Smooth muscle cell (in vitro differentiated cells): ENCODE data around the gene MAPK8IP2. TPM values are rescaled to one million over a fixed set of nuclear protein-coding genes. Genes with fewer than 3 reads are reported as not detected.
"Not testable (repeated sequence)": the region's sequence is repeated elsewhere in the genome, so short reads cannot be mapped to it uniquely, and the experiment has no call there.

Experiments used
- DNase-seq: peaks from one replicate; lab custom pipeline; 2025; ENCODE audit not compliant: unreplicated experiment; lab: John Stamatoyannopoulos, UW
- H2AFZ ChIP-seq: fragments of 200-600 bp; sonication (generic); 2 replicates; pipeline ENCODE4 v1.6.0; 2016; ENCODE audit warnings: antibody characterized with exemption, low read depth, mild to moderate bottlenecking
- H3F3A ChIP-seq: fragments of 200-600 bp; sonication (generic); 2 replicates; pipeline ENCODE4 v1.6.0; 2017; ENCODE audit warnings: antibody characterized with exemption, low read depth
- H3K27ac ChIP-seq: fragments of 200-600 bp; sonication (generic); 2 replicates; pipeline ENCODE4 v1.5.1; 2016; ENCODE audit warnings: low read depth, mild to moderate bottlenecking
- H3K27me3 ChIP-seq: fragments of 200-600 bp; sonication (generic); 2 replicates; pipeline ENCODE4 v1.6.1; 2016; ENCODE audit warnings: low read depth, mild to moderate bottlenecking
- H3K36me3 ChIP-seq: fragments of 200-600 bp; sonication (generic); 2 replicates; pipeline ENCODE4 v1.5.1; 2016; ENCODE audit warnings: low read depth
- H3K4me1 ChIP-seq: fragments of 200-600 bp; sonication (generic); 2 replicates; pipeline ENCODE4 v1.5.1; 2016; ENCODE audit warnings: low read depth
- H3K4me2 ChIP-seq: fragments of 200-600 bp; sonication (generic); 2 replicates; pipeline ENCODE4 v1.6.0; 2016; ENCODE audit warnings: mild to moderate bottlenecking
- H3K4me3 ChIP-seq: fragments of 200-600 bp; sonication (generic); 2 replicates; pipeline ENCODE4 v1.5.1; 2016; ENCODE audit warnings: mild to moderate bottlenecking
- H3K79me2 ChIP-seq: fragments of 200-600 bp; sonication (generic); 2 replicates; pipeline ENCODE4 v1.6.0; 2016; ENCODE audit warnings: low read depth, mild to moderate bottlenecking
- H3K9ac ChIP-seq: fragments of 200-600 bp; sonication (generic); 2 replicates; pipeline ENCODE4 v1.6.0; 2016; ENCODE audit warnings: low read depth
- H3K9me3 ChIP-seq: fragments of 200-600 bp; sonication (generic); replicated peaks from 2 replicates; pipeline ENCODE4 v1.5.1; 2016; ENCODE audit warnings: low read depth
- H4K20me1 ChIP-seq: fragments of 200-600 bp; sonication (generic); 2 replicates; pipeline ENCODE4 v1.6.0; 2016; ENCODE audit warnings: low read depth
- CTCF ChIP-seq: fragments of 200-600 bp; sonication (generic); IDR thresholded peaks from 2 replicates; pipeline ENCODE4 v1.5.1; 2017; ENCODE audit warnings: borderline replicate concordance, mild to moderate bottlenecking, antibody characterized with exemption; ENCODE audit not compliant: insufficient read depth, poor library complexity, severe bottlenecking
- whole genome bisulfite sequencing: methylation state at CpG from one replicate; pipeline ENCODE4 v1.1.7; 2016; ENCODE audit warnings: low lambda C conversion rate; 5-methylcytosine and 5-hydroxymethylcytosine counted together
- polyA plus RNA-seq: library from polyadenylated mRNA; unstranded; fragments of >200 nt; fragmentation: Nextera tagmentation; extraction: Ambion mirVana; gene quantifications from 2 replicates; pipeline ENCODE4 v1.2.1, GENCODE V29; 2016
- total RNA-seq: library from RNA; depleted of rRNA; stranded (reverse); fragments of >200 nt; gene quantifications from 2 replicates; pipeline ENCODE4 v1.2.3, GENCODE V29; 2014

Gene MAPK8IP2
- total and polyA plus RNA-seq, 2 experiments from 2014 or later: 0.63 to 1.2 TPM

- DNase-seq: no peak
- H3K27me3 ChIP-seq: no peaks in the 10 kb centered on the region
- TF ChIP-seq CTCF: no peak
- 57% methylated on average over 22 of the region's 23 CpGs for WGBS
- H3F3A ChIP-seq: no peaks in the 10 kb centered on the region
- no peaks in the 10 kb centered on the region for H4K20me1 ChIP-seq
- H2AFZ ChIP-seq: peak overlapping the region; percentile 51
- peak overlapping the region; percentile 70 for H3K27ac ChIP-seq
- no peaks in the 10 kb centered on the region for H3K9me3 ChIP-seq
- H3K9ac ChIP-seq: peak overlapping the region; percentile 70
- H3K4me2 ChIP-seq: peak overlapping the region; percentile 45
- peaks cover 4% of the 10 kb centered on the region for H3K4me1 ChIP-seq
- no peaks in the 10 kb centered on the region for H3K79me2 ChIP-seq
- no peaks in the 10 kb centered on the region for H3K36me3 ChIP-seq
- H3K4me3 ChIP-seq: no peak overlapping the region
These were observed 55.8 kb downstream of the MAPK8IP2 start for GRCh38 chr22:50656122-50657070.

- 93% methylated on average over 4 of the region's 4 CpGs for WGBS
- no peak for DNase-seq
- no peak for TF ChIP-seq CTCF
These were observed 57.3 kb downstream of the MAPK8IP2 start for GRCh38 chr22:50657925-50658324.

GRCh38 chr22:50659711-50660110, 59.1 kb downstream of the MAPK8IP2 start:
- not testable (repeated sequence) for H4K20me1 ChIP-seq, H2AFZ ChIP-seq, H3K4me3 ChIP-seq, H3K79me2 ChIP-seq, DNase-seq, H3K36me3 ChIP-seq, H3K27me3 ChIP-seq, H3K4me1 ChIP-seq, H3F3A ChIP-seq, H3K9ac ChIP-seq, H3K27ac ChIP-seq, H3K4me2 ChIP-seq, H3K9me3 ChIP-seq
- WGBS: 86% methylated on average over 7 of the region's 7 CpGs

More at GRCh38 chr22:50657925-50658324, 57.3 kb downstream of the MAPK8IP2 start:
- no peak overlapping the region for H3K9ac ChIP-seq
- H3K4me2 ChIP-seq: no peak overlapping the region
- H3F3A ChIP-seq: no peaks in the 10 kb centered on the region
- H4K20me1 ChIP-seq: no peaks in the 10 kb centered on the region
- H3K4me3 ChIP-seq: no peak overlapping the region
- peaks cover 4% of the 10 kb centered on the region for H3K4me1 ChIP-seq
- no peak overlapping the region for H3K27ac ChIP-seq
- H3K27me3 ChIP-seq: no peaks in the 10 kb centered on the region
- no peaks in the 10 kb centered on the region for H3K9me3 ChIP-seq
- no peak overlapping the region for H2AFZ ChIP-seq
- H3K79me2 ChIP-seq: no peaks in the 10 kb centered on the region
- no peaks in the 10 kb centered on the region for H3K36me3 ChIP-seq

GRCh38 chr22:50660306-50660705, 59.7 kb downstream of the MAPK8IP2 start:
- H3K27me3 ChIP-seq: no peaks in the 10 kb centered on the region
- no peak overlapping the region for H2AFZ ChIP-seq
- H3K36me3 ChIP-seq: no peaks in the 10 kb centered on the region
- DNase-seq: no peak
- peaks cover 4% of the 10 kb centered on the region for H3K4me1 ChIP-seq
- no peak overlapping the region for H3K4me3 ChIP-seq
- no peaks in the 10 kb centered on the region for H4K20me1 ChIP-seq
- H3F3A ChIP-seq: no peaks in the 10 kb centered on the region
- TF ChIP-seq CTCF: no peak
- no peaks in the 10 kb centered on the region for H3K79me2 ChIP-seq
- H3K27ac ChIP-seq: no peak overlapping the region
- no peaks in the 10 kb centered on the region for H3K9me3 ChIP-seq
- no peak overlapping the region for H3K9ac ChIP-seq
- no peak overlapping the region for H3K4me2 ChIP-seq

Other genes with a start within 250 kb of the MAPK8IP2 start
- gene SBF1, start 125.8 kb upstream of the MAPK8IP2 start, total RNA-seq: 34.1 and 37.3 TPM in 2 replicates
- gene SBF1, start 125.8 kb upstream of the MAPK8IP2 start, polyA plus RNA-seq: 53.6 and 70.8 TPM in 2 replicates
- 3.0 and 4.1 TPM in 2 replicates for gene ADM2, start 119.2 kb upstream of the MAPK8IP2 start, total RNA-seq
- gene ADM2, start 119.2 kb upstream of the MAPK8IP2 start, polyA plus RNA-seq: 15.8 and 16.9 TPM in 2 replicates
- gene MIOX, start 113.9 kb upstream of the MAPK8IP2 start, total RNA-seq: 2.1 TPM in 1 of 2 replicates, not detected in the other
- 0.49 and 0.54 TPM in 2 replicates for gene MIOX, start 113.9 kb upstream of the MAPK8IP2 start, polyA plus RNA-seq
- gene LMF2, start 93.1 kb upstream of the MAPK8IP2 start, total RNA-seq: 53.5 and 56.3 TPM in 2 replicates
- 117 and 130 TPM in 2 replicates for gene LMF2, start 93.1 kb upstream of the MAPK8IP2 start, polyA plus RNA-seq
- 20.7 and 24.1 TPM in 2 replicates for gene NCAPH2, start 92.6 kb upstream of the MAPK8IP2 start, total RNA-seq
- 42.0 and 45.7 TPM in 2 replicates for gene NCAPH2, start 92.6 kb upstream of the MAPK8IP2 start, polyA plus RNA-seq
- gene SCO2, start 75.2 kb upstream of the MAPK8IP2 start, total RNA-seq: 1.5 and 3.2 TPM in 2 replicates
- gene SCO2, start 75.2 kb upstream of the MAPK8IP2 start, polyA plus RNA-seq: 17.6 and 22.6 TPM in 2 replicates
- 85.8 and 87.4 TPM in 2 replicates for gene TYMP, start 70.8 kb upstream of the MAPK8IP2 start, total RNA-seq
- 263 and 287 TPM in 2 replicates for gene TYMP, start 70.8 kb upstream of the MAPK8IP2 start, polyA plus RNA-seq
- 0.31 and 1.1 TPM in 2 replicates for gene KLHDC7B, start 54.9 kb upstream of the MAPK8IP2 start, total RNA-seq
- 1.5 and 2.2 TPM in 2 replicates for gene KLHDC7B, start 54.9 kb upstream of the MAPK8IP2 start, polyA plus RNA-seq
- gene SYCE3, start 37.9 kb upstream of the MAPK8IP2 start, total RNA-seq: not detected in 2 replicates
- not detected in 2 replicates for gene SYCE3, start 37.9 kb upstream of the MAPK8IP2 start, polyA plus RNA-seq
- gene CPT1B, start 22.4 kb upstream of the MAPK8IP2 start, total RNA-seq: 13.1 and 19.3 TPM in 2 replicates
- gene CPT1B, start 22.4 kb upstream of the MAPK8IP2 start, polyA plus RNA-seq: 20.7 and 38.3 TPM in 2 replicates
- gene CHKB, start 17.9 kb upstream of the MAPK8IP2 start, total RNA-seq: 33.6 and 35.2 TPM in 2 replicates
- gene CHKB, start 17.9 kb upstream of the MAPK8IP2 start, polyA plus RNA-seq: 62.8 and 64.8 TPM in 2 replicates
- 16.6 and 19.9 TPM in 2 replicates for gene ARSA, start 27.4 kb downstream of the MAPK8IP2 start, total RNA-seq
- 16.6 and 17.7 TPM in 2 replicates for gene ARSA, start 27.4 kb downstream of the MAPK8IP2 start, polyA plus RNA-seq
- 1.3 and 2.0 TPM in 2 replicates for gene SHANK3, start 72.0 kb downstream of the MAPK8IP2 start, total RNA-seq
- gene SHANK3, start 72.0 kb downstream of the MAPK8IP2 start, polyA plus RNA-seq: 1.6 and 1.9 TPM in 2 replicates
- 0.27 and 1.9 TPM in 2 replicates for gene ACR, start 137.4 kb downstream of the MAPK8IP2 start, total RNA-seq
- gene ACR, start 137.4 kb downstream of the MAPK8IP2 start, polyA plus RNA-seq: not detected in 2 replicates
- gene RABL2B, start 182.8 kb downstream of the MAPK8IP2 start, total RNA-seq: 8.0 and 12.5 TPM in 2 replicates
- gene RABL2B, start 182.8 kb downstream of the MAPK8IP2 start, polyA plus RNA-seq: 17.4 and 22.9 TPM in 2 replicates